Bronchial epithelial cell (primary cell): ENCODE data around the gene CDC7. TPM values are rescaled to one million over a fixed set of nuclear protein-coding genes. Genes with fewer than 3 reads are reported as not detected.
A peak's percentile ranks its signal among the peaks of the same experiment; 100 is the strongest.

Experiments used
- DNase-seq: peaks from one replicate; pipeline ENCODE4 v3.0.0-alpha.2; 2010; ENCODE audit warnings: low read depth
- FAIRE-seq: peaks from 2 replicates; lab custom pipeline; 2011; peaks lifted over from hg19 to GRCh38; lab: Jason Lieb, UNC
- H3K27me3 ChIP-seq: 2 replicates; pipeline ENCODE4 v1.5.1; 2011; ENCODE audit warnings: low read length; ENCODE audit not compliant: control insufficient read depth, insufficient read depth
- H3K36me3 ChIP-seq: 2 replicates; pipeline ENCODE4 v1.5.1; 2011; ENCODE audit warnings: low read length; ENCODE audit not compliant: control insufficient read depth, insufficient read depth
- H3K4me3 ChIP-seq: 2 replicates; pipeline ENCODE4 v1.5.1; 2011; ENCODE audit warnings: mild to moderate bottlenecking, low read depth, low read length, control low read depth
- CTCF ChIP-seq: IDR thresholded peaks from 2 replicates; pipeline ENCODE4 v1.5.1; 2011; ENCODE audit warnings: mild to moderate bottlenecking, moderate library complexity, low read length, control low read depth, inconsistent platforms; ENCODE audit not compliant: insufficient read depth, severe bottlenecking
- total RNA-seq: library from RNA; depleted of rRNA; stranded (reverse); fragments of >200 nt; gene quantifications from 2 replicates; pipeline ENCODE4 v1.2.1, GENCODE V29; 2014

CDC7 gene
- total RNA-seq, 1 donor from 2014 or later = 2.1 TPM

DNA sequence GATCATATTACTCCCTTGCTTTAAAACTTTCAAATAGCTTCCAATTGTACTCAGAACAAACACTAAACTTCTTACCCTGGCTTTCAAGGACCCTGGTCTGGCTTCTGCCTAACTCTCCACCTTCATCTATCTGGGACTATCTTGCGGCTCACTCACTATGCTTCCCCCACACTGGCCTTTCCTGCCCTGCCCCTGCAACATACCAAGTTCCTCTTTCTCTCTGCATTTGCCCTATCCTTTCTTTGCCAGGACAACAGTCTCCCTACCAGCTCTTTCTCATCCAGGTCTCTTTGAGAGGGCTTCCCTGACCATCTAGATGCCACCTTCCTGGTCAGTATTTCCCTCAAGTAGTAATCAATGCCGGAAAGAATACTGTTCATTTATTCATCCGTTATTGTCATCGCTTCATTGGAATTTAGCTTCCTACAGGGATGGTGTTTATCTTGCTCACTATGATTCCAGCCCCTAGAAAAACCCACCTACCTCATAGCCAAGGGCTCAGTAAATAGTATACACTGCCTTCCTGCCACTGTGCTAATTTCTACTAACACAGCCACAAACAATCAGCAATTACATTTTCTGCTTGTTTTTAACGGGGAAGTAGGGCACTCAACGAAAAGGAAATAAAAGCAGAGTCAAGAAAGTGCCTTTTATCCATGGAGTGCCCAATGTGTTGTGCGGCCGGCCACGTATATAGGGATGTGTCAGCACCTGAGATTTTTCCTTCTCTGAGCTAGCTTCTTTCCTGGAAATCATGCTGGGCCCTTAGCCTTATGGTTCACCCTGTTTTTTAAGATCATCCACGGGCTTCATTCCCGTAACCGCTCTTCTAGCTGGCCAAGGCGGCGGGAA is 521 bp upstream of the CDC7 start:
- H3K27me3 ChIP-seq = no peaks in the 10 kb centered on the region
- DNase-seq = no peak
- FAIRE-seq = no peak
- no peak for TF ChIP-seq CTCF
- H3K36me3 ChIP-seq = no peaks in the 10 kb centered on the region
- H3K4me3 ChIP-seq = peak overlapping the region; percentile 66

DNA sequence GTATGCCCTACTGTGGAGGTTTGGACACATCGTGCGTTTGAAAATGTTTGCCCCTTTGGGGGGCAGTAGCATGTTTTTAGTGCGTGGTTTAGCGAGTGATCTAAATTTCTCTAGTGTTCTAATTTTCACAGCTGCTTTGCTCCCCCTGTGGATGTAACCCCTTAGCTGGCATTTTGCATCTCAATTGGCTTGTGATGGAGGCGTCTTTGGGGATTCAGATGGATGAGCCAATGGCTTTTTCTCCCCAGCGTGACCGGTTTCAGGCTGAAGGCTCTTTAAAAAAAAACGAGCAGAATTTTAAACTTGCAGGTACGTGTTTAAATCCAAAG is 836 bp downstream of the CDC7 start:
- DNase-seq (peak; percentile 36), FAIRE-seq (no peak)
- peak overlapping the region; percentile 66 for H3K4me3 ChIP-seq
- H3K36me3 ChIP-seq = no peaks in the 10 kb centered on the region
- TF ChIP-seq CTCF = no peak
- H3K27me3 ChIP-seq = no peaks in the 10 kb centered on the region

DNA sequence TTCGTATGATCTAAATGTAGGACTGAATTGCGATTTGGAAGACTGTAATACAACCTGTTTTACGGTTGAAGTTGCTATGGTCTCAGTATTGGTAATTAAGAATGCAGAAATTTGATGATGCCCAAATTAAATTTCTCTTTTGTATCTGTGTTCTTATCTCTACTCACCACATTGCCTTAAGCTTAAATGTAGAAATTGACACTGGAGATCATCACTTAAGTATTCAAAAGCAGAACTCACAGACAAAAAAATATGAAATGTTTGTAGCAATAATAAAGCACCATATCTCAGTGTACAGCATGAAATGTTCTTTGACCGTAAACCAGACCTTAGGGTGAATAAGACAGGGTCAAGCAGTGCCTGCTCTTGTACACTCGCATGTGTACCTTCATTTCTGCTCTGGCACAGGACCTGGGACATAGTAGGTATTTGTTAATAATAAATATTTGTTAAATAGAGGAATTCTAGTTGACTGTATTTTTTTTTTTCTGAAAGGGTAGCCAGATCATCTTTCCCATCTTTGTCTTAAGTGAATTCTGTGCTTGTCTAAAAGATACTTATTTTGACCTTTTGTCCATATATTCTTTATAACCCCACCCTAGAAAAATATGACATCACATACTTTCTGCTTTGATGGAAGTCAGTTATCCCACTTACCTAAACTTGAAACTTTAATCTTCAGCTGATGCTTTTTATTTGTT is 1.5 kb downstream of the CDC7 start:
- H3K36me3 ChIP-seq = no peaks in the 10 kb centered on the region
- DNase-seq (no peak), FAIRE-seq (no peak)
- no peak for TF ChIP-seq CTCF
- H3K4me3 ChIP-seq = no peak overlapping the region
- no peaks in the 10 kb centered on the region for H3K27me3 ChIP-seq

DNA sequence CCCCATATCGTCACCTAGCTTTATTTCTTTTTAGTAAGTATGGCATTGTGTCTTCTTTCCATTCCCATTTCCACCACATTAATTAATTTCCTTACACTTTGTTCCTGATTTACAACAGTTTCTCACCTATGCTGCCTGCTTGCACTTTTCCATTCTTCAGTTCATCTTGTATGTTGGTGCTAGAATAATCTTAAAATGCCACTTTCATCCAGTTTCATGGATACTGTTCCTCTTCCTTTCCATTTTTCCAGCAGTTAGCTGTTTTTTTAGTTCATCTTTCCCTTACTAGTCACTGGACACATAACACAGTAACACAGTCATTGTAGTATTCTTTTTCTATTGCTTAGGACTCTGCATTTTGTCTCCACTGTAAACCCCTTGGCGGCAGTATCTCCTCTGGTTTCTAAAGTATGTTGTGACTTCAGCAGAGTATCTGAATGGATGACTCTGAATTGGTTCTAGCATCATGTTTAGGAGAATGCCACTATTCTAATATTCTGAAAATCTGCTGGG is 2.1 kb downstream of the CDC7 start:
- FAIRE-seq (no peak), DNase-seq (no peak)
- no peak for TF ChIP-seq CTCF
- Histone ChIP-seq H3K4me3 (no peak overlapping the region), H3K27me3 (no peaks in the 10 kb centered on the region), H3K36me3 (no peaks in the 10 kb centered on the region)

DNA sequence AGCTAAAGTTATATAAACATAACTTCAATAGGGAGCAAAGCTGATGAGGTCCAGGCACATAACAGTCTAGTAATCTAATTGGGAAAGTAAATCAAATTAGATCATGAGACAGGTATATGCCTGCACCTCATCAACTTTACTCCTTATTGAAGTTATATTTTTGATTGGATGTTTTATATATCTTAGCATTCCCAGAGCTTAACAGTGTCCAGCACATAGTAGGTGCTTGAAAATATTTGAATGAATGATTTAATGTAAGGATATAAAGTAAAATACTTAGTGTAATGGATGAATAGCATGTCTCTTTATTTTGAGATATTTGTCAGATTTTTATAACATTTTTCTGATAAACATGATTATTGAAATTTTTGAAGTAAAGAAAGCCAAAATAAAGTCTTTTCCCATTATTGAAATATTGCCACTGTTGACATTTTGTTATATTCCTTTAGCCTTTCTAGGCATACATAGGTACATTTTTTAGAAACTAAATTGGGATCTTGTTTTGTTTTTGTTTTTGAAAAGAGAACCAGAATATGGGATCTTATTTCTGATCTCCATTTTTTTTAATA is 2.8 kb downstream of the CDC7 start:
- no peaks in the 10 kb centered on the region for H3K36me3 ChIP-seq
- no peak overlapping the region for H3K4me3 ChIP-seq
- H3K27me3 ChIP-seq = no peaks in the 10 kb centered on the region
- FAIRE-seq (no peak), DNase-seq (no peak)
- TF ChIP-seq CTCF = no peak
